Activated T-helper 1 cell treated with anti-CD3 and anti-CD28 coated beads, Interleukin-2, amount 50 U/mL, for 16 hours (primary cell): ENCODE results near the gene TLX1.
A peak's percentile ranks its signal among the peaks of the same experiment; 100 is the strongest.

Experiments
- DNase-seq, 2 donors: peaks; one replicate each; pipeline ENCODE4 v3.0.0-alpha.2; 2020; ENCODE audit warnings: low read depth in 1 of 2, low spot score in 1 of 2

The TLX1 gene

DNA sequence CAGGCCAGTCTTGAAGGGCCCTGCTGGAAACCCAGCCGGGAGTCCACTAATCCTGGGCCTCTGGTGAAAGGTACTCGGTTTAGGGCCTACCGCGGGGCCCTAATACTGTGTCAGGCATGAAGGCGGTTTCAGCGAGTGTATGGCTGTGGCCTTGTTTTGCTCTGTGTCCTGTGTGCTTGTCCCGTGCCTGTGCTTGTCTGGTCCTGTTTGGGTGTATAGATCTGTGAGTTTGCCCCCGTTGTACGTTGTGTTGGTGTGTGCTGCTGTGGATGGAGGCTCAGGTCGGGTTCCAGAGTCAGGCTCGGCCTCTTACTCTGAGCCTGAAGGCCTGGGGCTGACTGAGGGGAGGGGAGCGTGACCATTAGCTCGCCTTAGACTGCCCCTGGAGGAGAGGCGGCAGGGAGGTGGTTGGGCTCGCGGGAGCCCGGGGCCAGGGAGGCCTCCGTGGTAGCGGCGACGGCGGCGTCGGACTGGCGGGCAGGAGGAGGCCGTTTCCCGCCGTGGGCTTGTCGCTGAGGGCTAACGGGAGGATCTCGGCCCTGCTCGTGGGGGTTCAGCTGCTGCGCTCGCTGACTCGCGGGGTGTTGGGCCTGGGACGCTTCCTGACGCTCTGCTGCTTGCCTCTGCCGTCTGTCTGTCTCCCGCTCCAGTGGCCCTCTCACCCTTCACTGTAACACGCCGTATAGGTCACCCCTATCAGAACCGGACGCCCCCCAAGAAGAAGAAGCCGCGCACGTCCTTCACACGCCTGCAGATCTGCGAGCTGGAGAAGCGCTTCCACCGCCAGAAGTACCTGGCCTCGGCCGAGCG, 2.6 kb downstream of the TLX1 start:
- DNase-seq, result no peak

DNA sequence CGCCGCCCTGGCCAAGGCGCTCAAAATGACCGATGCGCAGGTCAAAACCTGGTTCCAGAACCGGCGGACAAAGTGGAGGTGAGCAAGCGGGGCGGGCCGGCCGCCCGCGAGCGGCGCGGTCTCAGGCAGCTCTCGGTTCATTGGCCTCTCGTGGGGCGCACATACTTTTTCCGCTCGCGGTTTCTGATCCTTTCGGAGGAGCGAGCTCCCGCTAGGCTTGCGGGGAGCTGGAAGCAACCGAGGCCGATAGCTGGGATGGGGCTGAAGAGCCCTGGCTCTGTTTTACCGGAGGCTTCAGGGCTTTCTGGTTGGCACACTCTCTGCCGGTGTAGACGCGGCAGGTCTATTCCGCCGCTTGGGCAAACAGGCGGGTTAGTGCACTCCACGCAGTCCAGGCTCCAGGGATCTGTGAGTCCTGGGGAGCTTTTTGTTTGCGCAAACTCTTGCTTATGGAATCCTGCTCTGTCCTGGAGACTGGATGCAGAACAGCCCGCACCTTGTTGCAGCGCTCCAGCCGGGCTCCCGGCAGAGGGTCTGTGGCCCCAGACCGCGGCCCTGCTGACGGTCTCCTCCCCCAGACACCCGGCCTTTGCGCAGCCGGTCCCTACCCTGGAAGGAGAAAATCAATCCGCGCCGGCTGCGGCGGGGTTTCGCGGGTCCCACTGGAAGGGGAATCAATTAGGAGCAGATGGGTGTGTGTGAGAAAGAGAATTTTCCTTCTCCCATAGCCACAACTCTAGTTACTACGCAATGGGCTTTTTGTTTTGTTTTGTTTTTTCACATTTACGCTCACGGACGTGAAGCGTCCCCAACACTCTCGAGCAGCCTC, 3.4 kb downstream of the TLX1 start:
- DNase-seq, result no peak

DNA sequence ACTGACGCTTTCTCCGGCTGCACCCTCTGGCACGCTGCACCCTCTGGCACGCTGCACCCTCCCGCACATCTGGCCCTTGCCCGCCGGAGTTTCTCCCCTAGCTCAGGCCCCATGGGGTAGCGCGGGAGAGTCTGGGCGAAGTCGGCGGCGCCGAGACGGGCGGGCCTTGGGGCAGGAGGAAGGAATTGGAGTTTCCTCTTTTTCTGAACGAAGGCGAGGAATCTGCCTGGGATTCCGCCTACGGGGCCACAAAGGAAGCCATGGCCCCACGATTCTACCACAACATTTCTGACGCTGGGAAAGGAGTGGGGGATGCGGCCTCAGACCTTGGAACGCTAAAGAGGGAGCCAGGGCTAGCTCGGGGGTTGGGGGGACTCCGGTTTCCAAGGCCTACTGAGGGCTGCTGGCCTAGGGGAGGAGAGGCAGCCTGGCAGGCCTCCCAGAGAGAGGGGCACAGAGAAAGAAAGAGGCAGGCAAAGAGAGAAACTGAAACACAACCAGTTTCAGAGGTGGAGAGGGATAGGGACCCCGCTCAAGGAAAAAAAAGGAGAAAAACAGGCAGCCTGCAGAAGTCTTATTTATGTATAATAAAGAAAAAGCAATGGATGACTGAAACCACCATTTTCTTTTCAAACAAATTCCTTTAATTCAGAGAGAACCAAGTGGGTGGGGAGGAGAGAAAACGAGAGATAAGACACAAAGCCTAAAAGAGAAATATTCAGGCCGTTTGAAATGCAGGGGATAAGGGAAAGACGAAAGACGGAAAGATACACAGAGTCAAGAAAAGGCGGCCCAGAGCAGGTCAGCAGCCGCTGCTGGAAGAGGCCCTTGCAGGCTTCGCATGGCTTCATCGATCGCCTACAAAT, 4.3 kb downstream of the TLX1 start:
- no peak for DNase-seq

DNA sequence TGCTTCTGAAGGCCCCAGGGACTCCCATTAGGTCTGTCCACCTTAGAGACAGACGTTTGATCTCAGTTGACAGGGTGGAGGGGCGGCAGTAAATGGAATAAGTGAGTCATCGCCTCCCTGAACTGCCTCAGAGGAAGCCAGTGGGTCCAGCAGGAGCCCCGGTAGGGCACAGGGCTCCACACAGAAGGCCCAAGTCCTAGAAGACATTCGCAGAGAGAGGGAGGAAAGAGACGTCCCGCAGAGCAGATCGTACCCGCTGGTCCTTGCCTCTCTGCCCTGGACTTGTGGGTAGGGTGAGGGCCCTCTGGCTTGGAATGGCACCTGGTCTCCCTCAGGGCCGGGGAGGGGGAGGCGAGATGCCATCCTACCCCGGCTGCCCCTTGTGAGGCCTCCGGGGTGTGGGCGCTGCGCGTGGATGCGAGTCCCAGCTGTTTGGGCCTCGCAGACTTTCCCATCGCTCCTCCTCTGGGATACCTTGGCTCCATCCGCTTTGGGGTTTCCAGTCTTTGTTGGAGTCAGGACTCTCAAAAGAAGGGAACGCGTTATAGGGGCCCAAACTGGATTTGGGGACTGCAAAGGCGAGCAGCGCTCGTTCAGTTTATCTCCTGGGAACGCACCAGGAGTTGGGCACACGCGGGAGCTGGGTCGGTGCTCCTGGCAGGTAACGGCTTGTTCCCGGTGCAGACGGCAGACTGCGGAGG, 5.1 kb downstream of the TLX1 start:
- DNase-seq, result no peak

DNA sequence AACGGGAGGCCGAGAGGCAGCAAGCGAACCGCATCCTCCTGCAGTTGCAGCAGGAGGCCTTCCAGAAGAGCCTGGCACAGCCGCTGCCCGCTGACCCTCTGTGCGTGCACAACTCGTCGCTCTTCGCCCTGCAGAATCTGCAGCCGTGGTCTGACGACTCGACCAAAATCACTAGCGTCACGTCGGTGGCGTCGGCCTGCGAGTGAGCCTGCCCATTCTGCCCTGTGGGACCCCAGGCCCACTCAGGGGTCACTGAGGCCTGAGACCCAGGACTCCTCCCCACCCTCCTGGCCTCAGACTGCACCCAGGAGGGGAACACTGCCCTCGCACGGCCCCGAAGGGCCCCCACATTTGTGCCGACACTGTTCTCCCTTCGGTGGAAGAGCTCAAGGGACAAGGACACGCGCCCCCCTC, 5.6 kb downstream of the TLX1 start:
- no peak for DNase-seq

DNA sequence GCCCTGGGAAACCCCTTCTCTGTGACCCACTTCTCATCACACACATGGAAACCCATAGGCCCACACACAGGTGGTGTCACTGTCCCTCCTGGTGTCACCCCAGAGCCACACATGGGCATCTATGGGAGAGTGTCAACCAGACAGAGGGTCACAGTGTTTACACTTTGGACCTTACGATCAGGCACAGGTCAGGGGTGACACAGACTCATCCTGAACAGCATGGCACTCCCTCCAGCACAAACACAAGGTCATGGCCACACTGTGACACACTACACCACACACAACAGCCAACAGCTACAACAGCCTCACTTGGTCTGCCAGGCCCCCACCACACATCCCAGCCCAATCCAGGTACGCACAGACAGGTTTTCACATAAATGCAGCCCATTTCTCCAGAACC, 6.2 kb downstream of the TLX1 start:
- no peak for DNase-seq

DNA sequence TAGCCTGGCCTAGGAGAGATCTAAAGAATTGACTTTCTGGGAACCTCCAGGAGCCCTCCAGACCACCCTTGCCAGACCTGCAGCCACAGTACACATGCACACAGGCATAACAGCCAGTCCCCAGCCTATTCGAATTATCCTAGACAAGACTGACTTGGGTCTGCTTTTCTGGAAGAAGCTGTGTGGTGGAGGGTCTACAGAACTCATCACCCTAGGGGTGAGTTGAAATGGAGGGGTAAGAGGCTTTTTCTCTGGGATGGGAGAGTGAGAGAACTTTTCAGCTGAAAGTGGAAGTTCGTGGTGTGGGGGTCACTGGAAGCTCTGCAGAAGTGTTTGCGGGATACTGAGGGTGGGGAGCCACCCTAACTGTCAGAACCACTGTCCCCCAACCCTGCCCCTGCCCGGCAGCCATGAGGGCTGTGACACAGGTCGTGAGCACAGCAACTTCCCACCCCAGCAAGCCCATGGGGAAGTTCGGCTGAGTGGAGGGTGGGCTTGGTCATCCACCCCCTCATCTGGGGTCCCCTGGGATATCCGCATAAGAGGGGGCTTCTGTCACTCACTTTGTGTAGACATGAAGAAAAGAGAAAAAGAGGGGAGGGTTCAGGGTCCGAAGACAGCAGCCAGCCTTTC, 7.8 kb downstream of the TLX1 start:
- DNase-seq, result no peak

DNA sequence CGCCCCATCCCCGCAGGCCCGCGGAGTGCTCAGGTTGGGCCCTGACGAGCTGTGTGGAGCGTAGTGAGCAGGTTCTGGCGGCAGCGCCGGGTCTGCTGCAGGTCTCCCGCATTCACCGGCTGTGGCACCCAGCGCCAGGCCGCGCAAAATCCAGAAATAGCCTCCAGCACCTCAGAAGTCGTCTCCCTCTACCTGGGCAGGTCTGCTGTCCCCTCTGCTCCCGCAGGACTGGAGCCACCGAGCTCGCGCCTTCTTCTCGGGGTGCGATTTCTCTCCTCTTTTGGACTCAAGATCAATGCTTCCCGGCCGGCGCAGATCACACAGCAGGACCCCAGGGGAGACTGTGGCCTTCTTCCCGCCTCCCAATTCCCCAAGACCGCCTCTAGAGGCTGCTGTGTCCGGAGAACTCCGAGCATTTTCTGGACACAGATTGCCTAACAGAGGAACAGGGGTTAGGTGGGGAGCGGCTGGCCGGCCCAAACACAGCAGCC, 8.4 kb downstream of the TLX1 start:
- no peak for DNase-seq

DNA sequence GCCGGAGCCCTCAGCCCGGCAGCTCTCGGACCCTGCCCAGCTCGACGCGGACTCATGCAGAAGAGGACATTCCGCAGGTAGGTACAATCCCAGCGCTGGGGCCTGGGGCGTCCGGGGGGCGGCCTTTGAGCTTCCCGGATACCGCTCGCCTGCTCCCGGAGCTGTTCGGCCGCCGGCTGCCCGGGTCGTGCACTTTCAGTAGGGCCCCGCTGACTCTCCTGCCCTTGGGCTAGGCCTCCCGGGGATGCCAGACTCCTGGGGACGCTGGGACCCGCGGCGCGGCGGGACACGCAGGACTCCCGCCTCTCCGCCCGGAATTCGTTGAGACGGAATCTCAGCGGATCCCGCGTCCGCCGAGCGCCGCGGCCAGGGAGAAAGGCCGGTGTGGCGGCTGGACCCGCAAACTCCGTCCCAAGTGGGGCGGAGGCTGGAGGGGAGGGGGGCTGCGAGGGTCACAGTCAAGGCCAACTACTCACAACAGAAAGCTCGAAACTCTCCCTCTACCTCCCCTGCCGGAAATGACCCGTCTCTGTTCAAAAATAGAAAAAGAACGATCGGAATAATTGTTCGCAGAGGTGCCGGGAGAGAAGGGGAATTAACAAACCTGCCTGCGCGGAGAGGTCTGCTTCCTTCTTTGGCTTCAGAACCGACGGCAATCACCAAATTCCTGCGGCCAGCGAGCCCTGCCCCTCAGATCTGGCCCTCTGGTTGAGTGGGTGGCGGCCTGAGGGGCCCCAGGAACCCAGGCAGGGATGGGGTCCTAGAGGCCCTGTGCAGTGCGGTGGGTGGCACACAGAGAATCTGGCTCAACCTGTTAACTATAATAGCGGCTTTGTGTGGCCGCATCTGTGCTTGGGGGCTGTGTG, 9.2 kb downstream of the TLX1 start:
- DNase-seq, result no peak

DNA sequence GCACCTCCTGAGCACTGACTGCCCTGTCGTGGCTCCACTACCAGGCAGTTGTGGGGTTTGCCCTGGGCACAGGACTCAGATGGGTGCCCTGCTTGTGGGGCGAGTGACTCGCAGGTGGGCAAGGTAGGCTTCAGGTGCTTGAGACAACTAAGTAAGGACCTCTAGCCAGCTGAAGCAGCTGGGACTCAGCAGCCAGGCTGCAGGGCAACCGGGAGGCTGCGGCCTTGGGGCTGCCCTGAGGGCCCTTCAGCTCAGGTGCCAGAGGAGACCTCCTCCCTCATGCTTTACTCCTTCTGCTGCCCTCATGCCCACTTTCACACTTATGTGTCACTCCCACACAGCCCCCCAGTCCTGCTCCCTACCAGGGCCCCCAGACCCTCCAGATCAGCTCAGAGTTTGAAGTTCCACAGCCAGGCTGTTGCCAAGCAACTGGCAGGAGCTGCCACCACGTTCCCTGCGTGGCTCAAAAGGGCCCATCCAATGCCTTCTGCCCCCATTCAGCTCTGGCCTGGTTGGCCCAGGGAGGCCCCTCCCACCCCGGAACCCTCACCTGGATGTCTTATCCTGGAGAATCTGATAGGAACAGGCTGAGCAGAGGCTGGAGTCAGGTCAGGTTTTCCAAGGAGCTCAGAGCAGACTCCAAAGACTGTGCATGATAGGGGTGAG, 10.0 kb downstream of the TLX1 start:
- DNase-seq, result no peak

DNA sequence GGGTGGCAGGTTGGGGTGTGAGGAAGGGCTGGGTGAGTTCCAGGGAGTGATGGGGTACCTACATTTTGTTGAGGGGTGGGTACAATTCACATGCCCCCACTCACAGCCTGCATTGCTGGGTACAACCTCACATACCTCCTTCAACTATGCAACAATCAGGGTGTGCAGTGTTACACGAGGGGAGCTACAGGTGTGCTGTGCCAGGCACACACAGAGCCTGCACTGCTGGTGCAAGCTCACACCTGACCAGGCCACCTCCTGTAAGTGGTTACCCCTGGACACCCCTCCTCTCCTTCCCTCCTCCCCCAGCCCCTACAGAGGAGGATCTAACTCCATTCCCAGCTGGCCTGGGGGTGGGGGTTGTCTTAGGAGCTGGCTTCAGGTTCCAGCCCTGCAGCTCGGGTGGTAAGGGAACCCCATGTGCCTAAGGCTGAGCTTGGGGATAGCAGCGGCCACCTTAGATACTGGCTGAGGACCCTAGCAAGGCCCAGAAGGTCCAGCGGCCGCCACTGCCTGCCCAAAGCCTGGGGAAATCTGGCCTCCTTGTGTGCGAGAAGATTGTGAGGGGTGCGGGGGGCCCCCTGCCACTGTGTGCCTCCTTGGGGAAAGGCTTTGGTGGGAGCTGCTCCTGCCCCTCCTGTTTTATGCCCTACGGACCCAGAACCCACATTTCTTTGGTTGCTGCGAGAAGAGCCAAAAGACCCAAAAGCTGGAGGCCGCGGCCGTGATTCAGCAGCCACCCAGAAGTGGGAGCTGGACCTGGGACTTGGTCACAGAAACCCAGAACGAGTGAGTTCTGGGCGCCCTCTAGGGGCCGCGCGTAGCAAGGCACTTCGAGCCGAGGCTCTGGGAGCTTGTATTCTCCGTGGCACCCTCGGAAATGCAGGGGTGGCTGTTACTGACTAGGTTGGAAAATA, 10.8 kb downstream of the TLX1 start:
- DNase-seq, result peak; percentile 62 to 65

DNA sequence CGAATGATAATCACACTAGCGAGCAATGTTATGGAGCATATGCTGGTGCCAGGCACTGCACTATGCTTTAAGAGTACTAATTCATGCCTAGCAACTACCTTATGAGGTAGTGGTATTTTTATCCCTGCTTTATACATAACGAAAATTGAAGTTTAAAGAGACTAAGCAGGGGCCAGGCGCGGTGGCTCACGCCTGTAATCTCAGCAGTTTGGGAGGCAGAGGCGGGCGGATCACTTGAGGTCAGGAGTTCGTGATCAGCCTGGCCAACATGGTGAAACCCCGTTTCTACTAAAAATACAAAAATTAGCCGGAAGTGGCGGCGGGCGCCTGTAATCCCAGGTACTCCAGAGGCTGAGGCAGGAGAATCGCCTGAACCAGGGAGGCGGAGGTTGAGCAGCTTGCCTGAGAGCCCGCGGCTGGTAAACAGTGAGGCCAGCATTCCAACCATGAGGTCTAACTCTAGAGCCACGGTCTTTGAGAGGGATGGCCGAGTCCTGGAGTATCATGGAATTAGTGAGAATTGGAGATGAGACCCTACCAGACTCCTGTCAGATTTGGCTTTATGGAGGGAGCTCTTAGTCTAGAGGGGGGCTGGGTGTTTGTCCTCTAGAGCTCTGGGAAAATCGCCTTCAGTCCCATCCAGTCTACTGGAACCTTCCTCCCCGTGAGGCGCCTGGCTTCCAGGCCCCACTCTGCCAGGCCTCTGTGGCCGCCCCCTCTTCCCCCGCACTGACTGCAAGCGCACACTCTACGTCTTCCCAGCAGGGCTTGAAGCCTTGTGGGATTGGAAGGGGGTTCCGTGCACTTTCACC, 11.6 kb downstream of the TLX1 start:
- no peak for DNase-seq

DNA sequence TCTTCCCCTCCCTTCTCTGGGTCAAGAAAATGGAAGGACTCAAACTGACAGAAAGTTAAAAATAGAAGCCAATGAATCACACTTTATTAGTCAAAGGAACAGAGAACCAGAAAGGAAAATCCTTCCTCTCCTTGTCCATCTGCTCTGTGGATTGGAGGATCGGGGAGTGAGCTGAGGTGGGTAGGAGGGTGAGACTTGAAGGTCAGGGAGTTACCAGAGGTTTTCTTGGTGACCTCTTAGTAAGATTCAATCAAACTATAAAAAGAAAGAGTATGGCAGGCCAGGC, 12.2 kb downstream of the TLX1 start:
- DNase-seq, result no peak

DNA sequence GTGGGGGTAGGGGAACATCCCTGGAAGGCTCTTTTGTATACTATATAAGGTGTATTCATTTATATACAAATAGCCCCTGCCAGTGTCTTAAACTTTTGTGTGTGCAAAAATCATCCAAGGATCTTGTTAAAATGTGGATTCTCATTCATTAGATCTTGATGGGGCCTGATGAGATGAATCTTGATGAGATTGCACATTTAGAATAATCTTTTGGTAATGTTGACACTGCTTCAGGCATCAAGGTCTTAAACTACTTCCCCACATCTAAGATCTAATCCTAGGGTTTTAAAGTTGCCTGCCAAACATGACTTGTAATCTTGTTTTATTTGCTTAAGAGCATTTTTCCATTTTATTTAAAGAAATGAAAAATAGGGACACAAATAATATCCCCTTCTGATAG, 13.0 kb downstream of the TLX1 start:
- DNase-seq, result no peak

DNA sequence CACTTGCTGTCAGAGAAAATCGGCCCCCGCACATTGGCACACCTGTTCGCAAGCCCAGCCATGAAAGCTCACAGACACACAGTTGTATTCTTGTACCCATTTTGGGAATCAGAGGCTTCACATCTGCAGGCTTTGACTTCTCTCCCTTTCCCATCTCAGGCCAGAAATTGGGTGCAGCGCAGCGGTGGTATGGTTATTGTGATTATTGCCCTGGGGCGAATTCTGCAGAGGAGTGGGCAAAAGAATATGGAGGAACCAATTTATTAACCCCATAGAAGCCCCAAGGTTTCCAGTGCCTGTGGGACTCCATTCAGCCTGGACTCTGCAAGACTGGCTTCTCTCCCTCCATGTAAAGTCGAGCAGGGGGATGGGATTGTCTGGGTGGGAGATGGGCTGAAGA, 14.0 kb downstream of the TLX1 start:
- DNase-seq, result no peak

DNA sequence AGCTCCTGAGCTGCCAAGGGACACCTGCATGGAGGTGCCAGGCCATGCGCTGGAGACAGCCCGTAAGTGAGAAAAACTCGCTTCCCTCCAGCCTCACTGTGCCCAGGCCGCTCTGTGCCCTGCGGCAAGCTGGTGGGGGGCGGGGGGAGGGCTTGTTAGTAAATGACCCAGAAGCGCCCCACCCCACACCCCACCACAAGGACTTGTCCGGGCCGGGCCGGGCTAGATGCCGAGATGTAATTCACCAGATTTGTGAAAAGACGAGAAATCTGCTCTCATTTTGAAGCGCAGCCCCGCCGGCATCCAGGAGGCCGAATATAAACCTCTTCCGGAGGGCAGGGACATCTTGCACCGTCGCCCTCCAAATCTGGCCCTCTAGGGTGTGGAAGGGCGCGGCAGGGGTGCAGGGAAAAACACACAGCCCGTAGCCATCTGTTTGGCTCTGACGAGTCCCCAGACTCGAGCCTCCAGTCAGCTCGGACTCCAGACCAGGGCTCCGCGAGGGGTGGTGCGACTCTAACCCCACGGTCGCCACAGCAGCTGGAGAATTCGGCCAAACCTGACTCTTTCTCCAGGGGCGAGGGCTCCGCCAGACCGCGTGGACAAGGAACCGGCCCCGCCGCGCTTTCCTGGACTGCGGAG, 14.8 kb downstream of the TLX1 start:
- DNase-seq, result no peak
